Smooth muscle cell of bladder (primary cell): ENCODE data around the gene ATOH1. TPM values are rescaled to one million over a fixed set of nuclear protein-coding genes. Genes with fewer than 3 reads are reported as not detected.

Source experiments
- total RNA-seq: library from RNA; depleted of rRNA; stranded (reverse); fragments of >200 nt; gene quantifications from 2 replicates; pipeline ENCODE4 v1.2.3, GENCODE V29; 2014

Gene ATOH1
- not detected in 2 replicates for total RNA-seq

DNA sequence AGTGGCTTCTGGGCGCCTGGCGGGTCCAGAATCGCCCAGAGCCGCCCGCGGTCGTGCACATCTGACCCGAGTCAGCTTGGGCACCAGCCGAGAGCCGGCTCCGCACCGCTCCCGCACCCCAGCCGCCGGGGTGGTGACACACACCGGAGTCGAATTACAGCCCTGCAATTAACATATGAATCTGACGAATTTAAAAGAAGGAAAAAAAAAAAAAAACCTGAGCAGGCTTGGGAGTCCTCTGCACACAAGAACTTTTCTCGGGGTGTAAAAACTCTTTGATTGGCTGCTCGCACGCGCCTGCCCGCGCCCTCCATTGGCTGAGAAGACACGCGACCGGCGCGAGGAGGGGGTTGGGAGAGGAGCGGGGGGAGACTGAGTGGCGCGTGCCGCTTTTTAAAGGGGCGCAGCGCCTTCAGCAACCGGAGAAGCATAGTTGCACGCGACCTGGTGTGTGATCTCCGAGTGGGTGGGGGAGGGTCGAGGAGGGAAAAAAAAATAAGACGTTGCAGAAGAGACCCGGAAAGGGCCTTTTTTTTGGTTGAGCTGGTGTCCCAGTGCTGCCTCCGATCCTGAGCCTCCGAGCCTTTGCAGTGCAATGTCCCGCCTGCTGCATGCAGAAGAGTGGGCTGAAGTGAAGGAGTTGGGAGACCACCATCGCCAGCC is at the start of gene ATOH1:
Gene ATOH1, plus strand, starts transcription at position 422 of the 663 bp plus-strand sequence. Its CDS starts 174 bp downstream, at position 596.

